NT2/D1 (cell line): Measurements from ENCODE around the gene CAMK1D.

Experiments
- DNase-seq: peaks from one replicate; pipeline ENCODE4 v3.0.0-alpha.2; 2011; ENCODE audit warnings: low read depth, low spot score
- H3K27me3 ChIP-seq: 2 replicates; pipeline ENCODE4 v1.6.0; 2011; ENCODE audit warnings: mild to moderate bottlenecking; ENCODE audit not compliant: insufficient read length, insufficient read depth
- H3K36me3 ChIP-seq: 2 replicates; pipeline ENCODE4 v1.6.1; 2011; ENCODE audit warnings: mild to moderate bottlenecking, low read length, mixed read lengths; ENCODE audit not compliant: insufficient read depth, insufficient read length
- H3K4me1 ChIP-seq: 2 replicates; pipeline ENCODE4 v1.5.1; 2011; ENCODE audit not compliant: insufficient read depth, insufficient read length
- H3K4me3 ChIP-seq: 2 replicates; pipeline ENCODE4 v1.5.1; 2011; ENCODE audit warnings: low read depth; ENCODE audit not compliant: insufficient read length
- H3K9ac ChIP-seq: 2 replicates; pipeline ENCODE4 v1.6.0; 2011; ENCODE audit warnings: low read depth; ENCODE audit not compliant: insufficient read length
- H3K9me3 ChIP-seq: 2 replicates; pipeline ENCODE4 v1.5.1; 2011; ENCODE audit warnings: mild to moderate bottlenecking, low read length; ENCODE audit not compliant: insufficient read depth
- SUZ12 ChIP-seq: IDR thresholded peaks from 2 replicates; pipeline ENCODE4 v1.6.1; 2011; ENCODE audit not compliant: insufficient read length, insufficient read depth; ENCODE audit errors: extremely low read depth
- YY1 ChIP-seq: IDR thresholded peaks from 2 replicates; pipeline ENCODE4 v1.6.1; 2011; ENCODE audit not compliant: insufficient read length, insufficient read depth
- ZNF274 ChIP-seq: IDR thresholded peaks from 2 replicates; pipeline ENCODE4 v1.6.1; 2011; ENCODE audit warnings: mild to moderate bottlenecking, low read depth, low read length

CAMK1D gene

DNA sequence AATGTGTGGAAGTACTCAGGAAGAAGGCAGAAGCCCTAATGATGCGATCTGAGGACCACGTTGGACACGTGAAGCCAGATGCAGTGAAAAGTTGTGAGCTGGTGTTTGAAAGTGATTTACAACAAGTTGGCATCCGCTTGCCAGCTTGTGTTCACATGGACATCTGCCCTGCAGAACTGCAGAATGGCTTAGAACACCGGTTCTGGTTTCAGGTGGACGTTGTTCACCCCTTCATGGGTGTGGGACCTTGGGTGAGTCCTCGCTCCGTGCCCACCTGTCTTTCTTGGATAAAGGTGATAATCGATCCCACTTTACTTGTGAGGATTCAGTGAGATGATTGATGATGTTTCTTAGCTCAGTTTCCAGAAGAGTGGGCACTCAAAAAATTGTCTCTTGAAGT, 53.8 kb downstream of the CAMK1D start:
- Histone ChIP-seq H3K4me1 (no peaks in the 10 kb centered on the region), H3K36me3 (no peaks in the 10 kb centered on the region), H3K9me3 (no peaks in the 10 kb centered on the region), H3K9ac (no peak overlapping the region), H3K27me3 (no peaks in the 10 kb centered on the region), H3K4me3 (no peak overlapping the region)
- DNase-seq, result no peak
- TF ChIP-seq SUZ12 (no peak), ZNF274 (no peak), YY1 (no peak)

DNA sequence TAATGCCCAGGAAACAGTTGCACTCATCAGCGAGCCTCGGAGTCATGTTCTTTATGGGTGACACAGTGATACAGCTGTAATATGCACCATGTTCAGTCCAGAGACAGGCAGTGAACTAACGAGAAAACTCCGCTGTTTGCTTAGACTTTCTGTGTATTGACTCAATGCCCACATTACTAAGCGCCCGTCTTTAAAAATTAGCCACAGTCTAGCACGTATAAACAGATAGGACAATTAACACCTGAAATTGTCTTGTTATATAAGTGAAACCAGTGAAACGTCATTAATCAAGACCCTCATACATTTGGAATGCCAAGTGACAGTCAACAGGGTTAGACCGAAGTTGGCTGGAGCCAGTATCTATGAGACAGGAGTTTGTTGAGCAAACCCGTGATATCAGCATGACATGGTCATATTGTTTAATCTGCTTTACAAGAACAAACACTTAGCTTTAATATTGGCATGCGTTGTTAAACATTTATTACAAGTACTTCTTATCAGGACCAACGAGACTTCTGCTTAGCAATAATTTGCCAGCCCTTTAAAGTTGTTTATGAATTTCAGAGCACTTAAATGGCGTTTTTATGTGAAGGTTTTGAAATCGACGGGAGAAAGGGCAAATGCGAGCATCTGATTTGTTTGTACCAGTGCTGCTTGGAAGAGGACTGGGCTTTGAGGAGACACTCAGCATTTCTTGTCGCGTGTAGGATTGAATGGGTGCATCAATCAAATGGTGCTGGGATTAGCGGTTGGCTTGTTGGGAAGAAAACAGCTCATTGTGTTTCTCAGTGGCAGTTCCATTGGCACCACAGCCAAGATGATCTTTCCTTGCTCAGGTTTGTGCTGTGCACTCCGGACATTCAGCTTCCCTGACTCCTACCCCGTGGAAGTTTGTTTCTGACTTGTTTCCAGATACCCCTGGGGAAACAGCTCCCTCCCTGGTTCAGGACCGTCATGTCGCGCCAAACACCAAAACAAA, 56.3 kb downstream of the CAMK1D start:
- Histone ChIP-seq H3K27me3 (no peaks in the 10 kb centered on the region), H3K36me3 (no peaks in the 10 kb centered on the region), H3K9ac (no peak overlapping the region), H3K9me3 (no peaks in the 10 kb centered on the region), H3K4me1 (no peaks in the 10 kb centered on the region), H3K4me3 (no peak overlapping the region)
- DNase-seq, result no peak
- no peak for TF ChIP-seq SUZ12
- TF ChIP-seq ZNF274, result no peak
- TF ChIP-seq YY1, result no peak

DNA sequence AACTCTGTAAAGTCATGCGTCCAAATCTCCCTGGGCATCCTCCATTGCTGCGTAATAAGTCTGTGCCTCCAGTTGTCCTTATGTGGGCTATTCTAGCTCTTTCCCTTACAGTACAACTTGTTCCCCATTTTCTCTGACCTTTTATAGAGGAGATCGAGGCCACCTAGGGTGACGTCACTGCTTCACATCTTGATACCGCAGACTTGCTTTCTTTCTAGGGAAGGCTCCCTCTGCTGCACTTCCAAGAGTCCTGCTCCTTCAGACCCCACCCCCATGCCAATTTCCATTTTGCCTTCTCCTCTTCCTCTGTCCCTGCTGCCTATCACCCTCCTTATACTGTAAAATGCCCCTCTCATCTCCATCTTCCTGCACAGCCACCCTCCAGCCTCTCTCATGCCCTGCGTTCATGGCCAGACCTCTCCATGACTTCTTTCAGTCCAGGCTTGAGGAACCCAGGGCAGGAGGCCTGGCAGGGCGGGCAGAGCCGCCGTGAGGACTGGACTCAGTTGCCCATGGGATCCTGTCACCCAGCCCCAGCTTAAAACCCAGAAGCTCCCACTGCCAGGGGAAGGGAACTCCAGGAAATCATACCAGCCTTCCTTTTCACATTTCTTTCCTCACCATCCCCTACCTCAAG, 57.5 kb downstream of the CAMK1D start:
- TF ChIP-seq ZNF274, result no peak
- TF ChIP-seq YY1, result no peak
- no peak for TF ChIP-seq SUZ12
- no peaks in the 10 kb centered on the region for H3K27me3 ChIP-seq
- no peaks in the 10 kb centered on the region for H3K9me3 ChIP-seq
- H3K36me3 ChIP-seq, result no peaks in the 10 kb centered on the region
- H3K9ac ChIP-seq, result no peak overlapping the region
- no peak overlapping the region for H3K4me3 ChIP-seq
- no peaks in the 10 kb centered on the region for H3K4me1 ChIP-seq
- DNase-seq, result no peak

DNA sequence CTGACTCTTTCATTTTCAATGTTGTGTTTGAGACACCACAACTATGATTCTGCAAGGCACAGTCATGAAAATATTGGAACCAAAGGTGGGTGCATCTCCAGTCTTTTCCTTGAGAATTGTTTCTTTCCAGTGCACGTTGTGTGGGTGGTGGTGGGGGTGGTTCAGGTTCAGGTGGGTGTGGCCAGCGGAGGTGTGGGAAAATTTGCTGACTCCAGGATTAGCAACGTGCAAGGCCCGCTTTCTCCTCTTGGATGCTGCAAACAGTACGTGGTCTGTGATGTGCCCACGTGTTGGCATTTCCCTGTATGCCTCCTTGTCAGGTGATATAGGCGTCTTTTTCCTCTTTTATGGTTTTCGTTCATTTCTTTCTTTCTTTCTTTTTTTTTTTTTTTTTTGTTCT, 59.1 kb downstream of the CAMK1D start:
- Histone ChIP-seq H3K27me3 (no peaks in the 10 kb centered on the region), H3K9ac (no peak overlapping the region), H3K4me1 (no peaks in the 10 kb centered on the region), H3K4me3 (no peak overlapping the region), H3K9me3 (no peaks in the 10 kb centered on the region), H3K36me3 (no peaks in the 10 kb centered on the region)
- TF ChIP-seq SUZ12, result no peak
- no peak for TF ChIP-seq YY1
- DNase-seq, result no peak

DNA sequence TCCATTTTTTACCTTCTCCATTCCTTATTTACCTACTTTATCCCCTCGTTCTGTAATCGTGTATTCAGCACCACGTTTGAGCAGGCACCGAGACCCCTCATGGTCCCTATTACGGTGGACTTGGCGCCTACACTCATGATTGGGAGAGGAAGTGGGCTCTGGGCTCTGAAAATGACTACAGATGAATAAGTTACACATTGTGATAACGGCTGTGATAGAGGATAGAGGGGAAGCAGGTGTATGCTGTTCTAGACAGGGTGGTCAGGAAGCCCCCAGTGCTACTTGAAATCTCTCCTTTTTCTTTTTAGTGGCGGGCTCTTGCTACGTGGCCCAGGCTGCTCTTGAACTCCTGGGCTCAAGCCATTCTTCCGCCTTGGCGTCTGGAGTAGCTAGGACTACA, 59.8 kb downstream of the CAMK1D start:
- Histone ChIP-seq H3K27me3 (no peaks in the 10 kb centered on the region), H3K9me3 (no peaks in the 10 kb centered on the region), H3K36me3 (no peaks in the 10 kb centered on the region), H3K4me1 (no peaks in the 10 kb centered on the region), H3K4me3 (no peak overlapping the region), H3K9ac (no peak overlapping the region)
- no peak for DNase-seq
- no peak for TF ChIP-seq YY1
- TF ChIP-seq ZNF274, result no peak
- no peak for TF ChIP-seq SUZ12

DNA sequence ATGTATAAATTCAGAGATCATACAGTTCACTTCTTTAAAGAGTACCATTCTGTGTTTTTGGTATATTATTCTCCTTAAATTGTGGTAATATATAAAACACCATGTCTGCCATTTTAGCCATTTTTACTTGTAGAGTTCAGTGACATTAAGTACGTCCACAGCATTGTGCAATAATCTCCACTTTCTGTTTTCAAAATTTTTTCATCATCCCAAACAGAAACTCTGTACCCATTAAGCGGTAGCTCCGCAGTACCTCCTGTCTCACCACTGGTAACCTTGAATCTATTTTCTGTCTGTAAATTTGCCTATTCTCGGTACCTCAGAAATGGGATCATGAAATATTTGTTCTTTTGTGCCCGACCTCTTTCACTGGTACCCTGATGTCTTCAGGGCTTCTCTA, 60.3 kb downstream of the CAMK1D start:
- Histone ChIP-seq H3K36me3 (no peaks in the 10 kb centered on the region), H3K9me3 (no peaks in the 10 kb centered on the region), H3K27me3 (no peaks in the 10 kb centered on the region), H3K4me1 (no peaks in the 10 kb centered on the region), H3K4me3 (no peak overlapping the region), H3K9ac (no peak overlapping the region)
- TF ChIP-seq SUZ12 (no peak), ZNF274 (no peak), YY1 (no peak)
- DNase-seq, result no peak

DNA sequence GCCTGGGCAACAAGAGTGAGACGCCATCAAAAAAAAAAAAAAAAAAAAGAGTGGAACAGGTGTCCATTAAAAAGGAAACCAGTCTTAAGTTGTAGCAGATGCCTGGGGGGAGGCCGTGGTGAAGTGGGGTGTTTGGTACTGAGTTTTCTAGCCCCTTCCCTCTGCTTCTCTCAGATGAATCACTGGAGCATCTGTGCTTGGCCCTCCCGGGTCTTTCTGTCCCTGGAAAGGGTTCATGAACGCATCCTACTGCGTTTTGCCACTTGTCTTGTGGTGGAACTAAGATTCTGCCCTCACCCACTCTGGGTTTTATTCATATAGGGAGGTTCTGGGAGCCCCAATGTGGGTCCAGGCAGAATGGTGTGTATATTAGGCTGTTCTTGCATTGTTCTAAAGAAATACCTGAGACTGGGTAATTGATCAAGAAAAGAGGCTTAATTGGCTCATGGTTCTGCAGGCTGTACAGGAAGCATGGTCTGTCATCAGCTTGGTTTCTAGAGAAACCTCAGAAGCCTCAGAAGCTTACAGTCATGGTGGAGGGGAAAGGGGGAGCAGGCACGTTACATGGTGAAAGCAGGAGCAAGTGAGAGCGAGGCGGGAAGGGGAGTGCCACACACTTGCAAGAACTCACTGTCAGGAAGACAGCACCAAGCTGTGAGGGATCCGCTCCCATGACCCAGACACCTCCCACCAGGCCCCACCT, 63.5 kb downstream of the CAMK1D start:
- Histone ChIP-seq H3K9ac (no peak overlapping the region), H3K4me3 (no peak overlapping the region), H3K27me3 (no peaks in the 10 kb centered on the region), H3K4me1 (no peaks in the 10 kb centered on the region), H3K36me3 (no peaks in the 10 kb centered on the region), H3K9me3 (no peaks in the 10 kb centered on the region)
- TF ChIP-seq ZNF274, result no peak
- TF ChIP-seq SUZ12, result no peak
- TF ChIP-seq YY1, result no peak
- DNase-seq, result no peak
